GM21825 (cell line): ENCODE results near the gene STK40.

Source experiments
- ATAC-seq: cut with Tn5 transposase; IDR thresholded peaks from one replicate; pipeline ENCODE4 v1.9.1; 2021; ENCODE audit warnings: mild to moderate bottlenecking, moderate library complexity; ENCODE audit not compliant: unreplicated experiment

The STK40 gene

DNA sequence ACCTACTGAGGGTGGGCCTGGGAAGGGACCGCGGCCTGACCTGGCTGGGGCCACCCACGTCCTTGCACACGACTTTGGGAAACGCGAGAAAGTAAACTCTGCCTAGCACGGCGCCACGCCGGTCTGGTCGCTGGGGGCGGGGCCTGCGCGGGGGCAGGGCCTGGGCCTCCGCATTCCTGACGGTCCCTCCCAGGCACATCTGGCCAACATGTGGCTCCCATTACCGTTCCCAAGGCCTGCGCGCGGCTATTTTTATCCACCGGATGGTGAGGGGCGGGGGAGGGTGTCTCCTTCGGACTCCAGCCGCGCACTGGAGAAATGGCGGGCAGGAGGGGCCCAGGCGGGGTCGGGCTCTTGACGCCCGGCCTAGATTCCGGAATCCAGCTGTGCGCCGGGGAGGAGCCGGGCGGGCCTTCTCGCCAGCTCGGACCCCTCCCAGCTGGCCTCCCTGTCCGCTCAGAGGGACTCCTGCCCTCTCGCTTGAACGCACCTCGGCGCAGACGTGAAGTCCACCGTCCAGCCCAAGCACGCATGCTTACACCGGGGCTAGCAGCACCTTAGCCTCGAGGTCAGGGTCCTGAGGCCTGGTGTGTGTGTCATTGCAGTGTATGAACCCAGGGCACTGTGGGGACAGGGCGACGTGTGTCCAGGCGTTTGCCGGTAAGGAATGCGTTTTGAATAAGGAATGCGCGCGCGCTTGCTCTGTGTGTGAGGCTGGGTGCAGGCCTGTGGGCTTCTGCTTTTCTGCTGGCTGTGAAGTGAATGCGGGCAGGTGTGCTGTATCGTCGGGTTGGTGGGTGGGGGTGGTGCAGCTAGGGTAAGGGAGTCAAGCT, 64.4 kb downstream of the STK40 start:
- ATAC-seq = no peak

DNA sequence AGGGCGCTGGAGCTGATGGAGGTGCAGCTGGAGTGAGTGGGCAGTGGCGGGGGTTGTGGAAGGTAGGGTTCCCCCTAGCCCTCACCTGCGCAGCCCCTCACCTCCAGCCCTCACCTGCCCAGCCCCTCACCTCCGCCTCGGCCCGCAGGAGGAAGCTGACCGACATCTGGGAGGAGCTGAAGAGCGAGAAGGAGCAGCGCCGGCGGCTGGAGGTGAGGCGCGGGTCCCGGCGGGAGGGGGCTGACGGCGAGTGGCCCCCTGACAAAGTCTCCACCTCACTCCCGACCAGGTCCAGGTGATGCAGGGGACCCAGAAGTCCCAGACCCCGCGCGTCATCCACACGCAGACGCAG, 65.0 kb downstream of the STK40 start:
- ATAC-seq = no peak

DNA sequence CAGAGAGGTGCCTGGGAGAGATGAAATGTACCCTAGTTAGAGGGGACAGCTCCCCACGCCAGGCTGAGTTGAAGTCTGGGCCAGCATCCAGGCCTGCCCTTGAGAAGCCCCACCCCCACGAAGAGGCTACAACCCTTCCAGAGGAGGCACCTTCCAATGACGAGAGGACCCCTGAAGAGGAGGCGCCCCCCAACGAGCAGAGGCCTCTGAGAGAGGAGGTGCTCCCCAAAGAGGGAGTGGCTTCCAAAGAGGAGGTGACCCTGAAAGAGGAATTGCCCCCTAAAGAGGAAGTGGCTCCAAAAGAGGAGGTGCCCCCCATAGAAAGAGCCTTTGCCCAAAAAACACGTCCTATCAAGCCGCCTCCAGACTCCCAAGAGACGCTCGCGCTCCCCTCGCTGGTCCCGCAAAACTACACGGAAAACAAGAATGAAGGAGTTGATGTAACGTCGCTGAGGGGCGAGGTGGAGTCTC, 65.4 kb downstream of the STK40 start:
- ATAC-seq = no peak

DNA sequence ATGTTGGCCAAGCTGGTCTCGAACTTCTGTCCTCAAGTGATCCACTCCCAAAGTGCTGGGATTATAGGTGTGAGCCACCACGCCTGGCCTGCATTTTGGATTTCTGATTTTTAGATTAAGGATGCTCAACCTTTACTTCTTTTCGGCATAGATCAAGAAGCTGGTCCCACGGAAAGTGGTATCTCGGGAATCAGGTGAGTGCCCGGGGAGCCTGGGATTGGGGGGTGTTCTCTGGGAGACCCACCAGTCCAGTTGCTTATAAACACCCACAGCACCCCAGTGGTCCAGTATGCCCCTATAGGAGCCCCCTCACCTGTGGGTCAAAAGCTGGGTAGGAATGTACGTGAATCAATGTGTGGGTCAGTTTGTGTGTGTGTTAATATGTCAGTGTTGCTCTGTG, 76.3 kb downstream of the STK40 start:
- ATAC-seq = no peak

GRCh38 chr1:36307601-36308330, 78.0 kb downstream of the STK40 start:
- no peak for ATAC-seq

DNA sequence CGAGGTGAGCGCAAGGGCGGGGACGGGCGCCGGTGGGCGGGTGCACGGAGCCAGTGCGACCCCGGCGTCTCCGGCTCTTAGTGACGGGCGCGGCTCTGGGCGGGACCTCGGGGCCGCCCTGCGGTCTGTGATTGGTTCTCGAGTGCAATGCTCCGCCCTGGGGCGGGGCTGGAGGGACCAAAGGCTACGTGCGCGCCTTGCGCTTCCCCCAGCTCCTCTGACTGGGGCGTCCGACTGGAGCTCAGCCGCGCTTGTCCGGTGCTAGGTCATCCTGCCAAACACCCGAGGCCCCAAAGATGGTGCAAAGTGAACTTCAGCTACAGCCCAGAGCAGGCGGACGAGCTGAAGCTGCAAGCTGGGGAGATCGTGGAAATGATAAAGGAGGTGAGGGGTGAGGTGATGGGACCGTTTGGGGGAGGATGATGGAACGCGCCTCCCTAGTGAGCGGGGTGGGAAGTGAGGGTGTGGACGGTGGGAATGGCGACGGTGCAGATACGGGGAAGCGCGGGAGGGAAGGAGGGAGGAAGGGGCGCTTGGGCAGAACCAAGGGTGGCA, 78.7 kb downstream of the STK40 start:
- peak; percentile 97 for ATAC-seq

DNA sequence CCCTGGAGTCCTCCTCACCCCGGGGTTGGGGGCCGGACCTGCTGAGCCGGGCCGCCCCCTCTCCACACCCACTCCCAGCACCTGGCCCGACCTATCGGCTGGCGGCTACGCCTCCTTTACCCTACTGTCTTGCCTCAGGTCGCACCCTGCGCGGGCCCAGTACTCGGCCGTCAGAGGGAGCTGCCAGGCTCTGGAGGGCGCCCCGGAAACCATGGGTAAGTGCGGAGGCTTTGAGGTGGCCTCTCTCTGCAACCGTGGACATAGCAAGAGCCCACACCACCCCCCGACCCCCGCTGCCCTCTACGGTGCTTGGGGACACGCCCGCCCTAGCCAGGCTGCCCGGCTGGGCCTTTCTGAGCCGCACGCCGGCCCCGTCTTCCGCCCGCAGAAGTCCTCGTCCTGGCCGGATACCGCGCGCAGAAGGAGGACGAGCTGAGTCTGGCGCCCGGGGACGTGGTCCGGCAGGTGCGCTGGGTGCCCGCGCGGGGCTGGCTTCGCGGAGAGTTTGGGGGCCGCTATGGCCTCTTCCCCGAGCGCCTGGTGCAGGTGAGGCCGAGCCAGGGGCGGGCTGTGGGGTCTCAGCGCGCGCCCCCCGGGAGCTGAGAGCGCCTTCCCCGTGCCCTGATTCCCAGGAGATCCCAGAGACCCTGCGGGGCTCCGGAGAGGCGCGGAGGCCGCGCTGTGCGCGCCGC, 79.4 kb downstream of the STK40 start, which contains the start of gene SH3D21:
Gene SH3D21 (plus strand): TSS at position 159 of the 692 bp plus-strand sequence. CDS start 53 bp downstream, at position 212.
- peak; percentile 26 for ATAC-seq

DNA sequence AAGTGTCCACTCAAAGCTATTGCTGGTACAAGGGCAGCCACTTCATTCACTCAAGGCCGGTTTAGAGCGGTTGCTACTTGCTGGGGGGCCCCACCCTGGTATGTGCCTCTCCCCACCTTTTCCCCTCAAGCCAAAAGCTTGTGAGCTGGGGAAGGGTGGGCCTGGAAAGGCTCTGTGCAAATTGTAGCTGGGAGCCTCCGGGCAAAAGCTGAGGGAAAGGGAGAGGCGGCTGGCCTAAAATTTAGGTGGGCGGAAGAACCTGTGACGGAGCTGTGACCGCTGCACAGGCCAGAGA, 79.9 kb downstream of the STK40 start:
- ATAC-seq = no peak

DNA sequence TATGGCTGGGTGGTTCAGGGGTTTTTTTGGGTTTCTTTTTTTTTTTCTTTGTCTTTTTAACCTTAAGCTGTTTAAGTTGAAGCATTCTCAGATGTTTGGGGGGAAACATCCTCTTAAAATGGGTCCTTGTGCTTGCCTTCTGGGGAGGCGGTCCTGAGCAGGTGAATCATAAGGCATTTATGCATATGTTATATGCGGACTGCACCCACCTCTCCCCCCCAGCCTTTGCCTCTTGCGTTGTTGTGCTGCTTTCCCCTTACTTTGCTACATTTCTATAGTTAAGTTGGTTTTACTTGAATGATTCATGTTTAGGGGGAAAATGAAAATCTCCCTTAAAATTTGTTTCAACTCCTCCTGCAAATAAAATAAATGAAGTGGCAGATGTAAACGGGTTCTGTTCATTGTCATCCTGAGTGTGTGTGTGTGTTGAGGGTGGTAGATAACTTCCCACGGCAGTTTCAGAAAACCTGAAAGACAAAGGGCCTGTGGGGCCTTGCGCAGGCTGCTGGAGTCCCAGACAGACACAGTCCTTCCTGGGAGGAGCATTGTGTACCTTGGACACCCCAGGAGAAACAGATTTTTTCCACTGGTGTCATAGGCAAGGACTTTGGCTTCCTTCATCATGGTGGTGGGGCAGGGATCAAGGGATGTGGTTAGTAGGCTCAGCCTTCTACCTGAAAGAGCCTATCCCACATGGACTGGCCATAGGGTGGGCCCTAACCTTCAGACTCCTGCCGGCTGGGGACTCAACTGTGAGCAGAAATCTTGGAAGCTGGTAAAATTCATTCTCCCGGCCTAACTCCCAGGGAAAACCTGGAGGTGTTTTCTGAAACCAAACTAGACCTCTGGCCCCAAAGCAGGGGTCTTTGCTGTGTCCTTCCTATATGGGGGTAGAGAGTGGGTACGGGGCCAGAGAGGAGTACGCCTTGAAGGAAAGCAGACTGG, 80.5 kb downstream of the STK40 start:
- no peak for ATAC-seq

DNA sequence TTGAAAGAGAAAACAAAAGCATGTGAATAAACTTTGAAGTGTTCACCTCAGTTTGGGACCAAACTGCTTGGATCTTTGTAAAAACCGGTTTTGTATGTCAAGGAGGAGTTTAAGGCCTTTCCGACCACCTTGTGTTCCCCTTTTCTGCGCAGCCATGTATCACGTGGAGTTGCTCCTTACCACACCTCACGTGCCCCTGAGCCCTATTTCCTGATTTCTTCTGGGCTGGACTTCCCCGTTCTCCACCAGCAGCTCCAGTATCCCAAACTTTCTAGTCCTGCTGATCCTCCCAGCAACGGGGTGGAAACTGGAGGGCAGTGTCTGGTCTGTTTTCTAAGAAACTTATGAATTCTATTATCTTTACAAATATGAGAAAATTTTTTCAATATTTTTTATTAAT, 81.2 kb downstream of the STK40 start:
- ATAC-seq = no peak

DNA sequence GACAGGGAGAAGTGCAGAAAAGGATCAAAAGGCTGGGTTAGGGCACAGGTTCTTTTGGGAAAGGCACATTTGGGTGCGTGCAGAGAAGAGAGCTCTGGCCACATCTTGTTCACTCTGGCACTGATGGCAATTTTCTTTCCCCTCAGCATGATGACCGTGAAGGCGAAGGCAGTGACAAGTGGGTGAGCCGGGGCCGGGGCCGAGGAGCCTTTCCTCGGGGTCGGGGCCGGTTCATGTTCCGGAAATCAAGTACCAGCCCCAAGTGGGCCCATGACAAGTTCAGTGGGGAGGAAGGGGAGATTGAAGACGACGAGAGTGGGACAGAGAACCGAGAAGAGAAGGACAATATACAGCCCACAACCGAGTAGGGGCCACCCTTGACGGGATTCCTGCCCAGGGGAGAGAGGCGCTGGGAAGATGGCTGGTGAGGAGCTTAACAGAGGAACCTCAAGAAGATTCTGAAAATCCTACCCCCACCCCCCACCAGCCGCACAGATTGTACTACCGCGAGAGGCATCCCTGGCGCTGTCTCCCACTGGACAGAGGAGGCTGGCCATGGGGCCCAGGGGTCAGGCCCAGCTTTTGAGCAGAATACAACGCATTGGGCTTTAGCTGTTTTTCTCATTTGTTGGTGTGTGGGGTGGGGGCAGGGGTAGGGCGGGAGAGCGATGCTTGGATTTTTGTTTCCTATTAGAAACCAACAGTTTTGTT, 81.9 kb downstream of the STK40 start:
- no peak for ATAC-seq

GRCh38 chr1:36303244-36303643, 82.5 kb downstream of the STK40 start:
- ATAC-seq = no peak

GRCh38 chr1:36301220-36301619, 84.5 kb downstream of the STK40 start:
- no peak for ATAC-seq

DNA sequence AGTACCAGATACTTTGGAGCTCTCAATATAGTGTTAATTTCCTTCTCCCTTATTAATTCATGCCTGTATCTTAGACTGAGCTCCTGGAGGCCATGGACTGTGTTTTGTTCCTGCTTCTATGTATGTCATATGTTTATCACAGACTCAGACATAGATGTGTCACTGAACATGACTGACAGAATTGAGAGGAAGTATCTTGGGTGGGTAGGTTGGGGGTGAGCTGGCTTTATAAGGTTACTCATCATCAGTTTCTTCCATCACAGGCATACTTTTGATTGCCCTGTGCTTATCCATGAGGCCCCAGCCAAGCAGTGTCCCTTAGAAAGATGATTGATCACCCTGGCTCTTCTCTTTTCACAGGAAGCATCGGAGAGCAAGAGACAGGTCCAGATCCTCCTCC, 85.2 kb downstream of the STK40 start:
- ATAC-seq = no peak

- ATAC-seq = no peak
Measured at GRCh38 chr1:36298640-36299039, 87.1 kb downstream of the STK40 start.

- no peak for ATAC-seq
Measured at GRCh38 chr1:36297062-36297461, 88.7 kb downstream of the STK40 start.

DNA sequence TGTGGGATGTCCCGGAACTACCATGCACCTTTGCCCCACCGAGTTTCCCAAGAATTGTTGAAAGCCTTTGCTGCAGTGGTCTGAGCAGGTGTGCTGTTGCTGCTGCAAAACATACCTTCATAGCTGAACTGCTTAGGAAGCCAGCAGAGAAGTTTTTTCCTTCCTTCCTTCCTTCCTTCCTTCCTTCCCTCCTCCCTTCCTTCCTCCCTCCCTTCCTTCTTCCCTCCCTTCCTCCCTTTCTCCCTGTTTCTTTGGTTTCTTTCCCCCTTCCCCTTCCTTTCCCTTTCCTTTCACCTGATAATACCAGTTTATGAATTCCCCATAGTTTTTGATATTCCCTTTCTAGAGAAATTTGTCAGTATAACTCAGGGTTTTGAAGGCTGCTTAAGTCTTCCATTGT, 90.3 kb downstream of the STK40 start:
- ATAC-seq = no peak
